ENCODE data around the gene DRAM2.

DRAM2 gene

GRCh38 chr1:111116496-111116895 is 23.4 kb downstream of the DRAM2 start (continued):
- TF ChIP-seq ZNF561 (tag by site-specific recombination; IDR thresholded peaks at IDR 0.05; ENCODE audit: borderline replicate concordance): no peak

GRCh38 chr1:111110197-111110899 is 29.5 kb downstream of the DRAM2 start:
- Histone ChIP-seq H3K27ac (ENCODE audit: extremely low read depth, low read depth, low read length) (no peak overlapping the region), H3K9me3 (ENCODE audit: control insufficient read depth, insufficient read depth, low read depth, low read length) (no peaks in the 10 kb centered on the region), H3K36me3 (ENCODE audit: control insufficient read depth in 2 of 2, insufficient read depth in 1 of 2, low read length in 2 of 2) (peaks cover 3 to 6% of the 10 kb centered on the region in 2 experiments), H3K4me3 (ENCODE audit: low read depth, low read length) (no peak overlapping the region), H3K4me1 (ENCODE audit: control insufficient read depth, insufficient read depth, low read length) (no peaks in the 10 kb centered on the region)
- POLR2A ChIA-PET: no interaction called here
- CTCF ChIA-PET: no interaction called here
- TF ChIP-seq ZNF174 (tag by site-specific recombination; IDR thresholded peaks at IDR 0.05) (no peak), ZNF610 (tag by site-specific recombination; IDR thresholded peaks at IDR 0.05; ENCODE audit: borderline replicate concordance) (no peak), ZNF239 (tag by site-specific recombination; IDR thresholded peaks at IDR 0.05) (no peak), RBAK (tag by site-specific recombination; IDR thresholded peaks at IDR 0.05) (no peak), ZNF19 (tag by site-specific recombination; IDR thresholded peaks at IDR 0.05; ENCODE audit: low read depth) (no peak)

- ChIA-PET POLR2A (no interaction called here), CTCF (no interaction called here)
- no peak overlapping the region for H3K4me3 ChIP-seq (ENCODE audit: low read depth, low read length)
- no peaks in the 10 kb centered on the region for H3K9me3 ChIP-seq (ENCODE audit: control insufficient read depth, insufficient read depth, low read depth, low read length)
- H3K36me3 ChIP-seq (ENCODE audit: control insufficient read depth in 2 of 2, insufficient read depth in 1 of 2, low read length in 2 of 2): no peaks in the 10 kb centered on the region
- no peak overlapping the region for H3K27ac ChIP-seq (ENCODE audit: extremely low read depth, low read depth, low read length)
- TF ChIP-seq TCF7L2 (IDR thresholded peaks at IDR 0.05; ENCODE audit: borderline replicate concordance, low read depth, low read length) (no peak), ZNF792 (tag by site-specific recombination; IDR thresholded peaks at IDR 0.05) (no peak), ZNF488 (tag by site-specific recombination; IDR thresholded peaks at IDR 0.05) (no peak), ZNF449 (tag by site-specific recombination; IDR thresholded peaks at IDR 0.05) (no peak), ZNF398 (tag by site-specific recombination; IDR thresholded peaks at IDR 0.05) (no peak), ZNF404 (tag by site-specific recombination; IDR thresholded peaks at IDR 0.05) (no peak), ZNF175 (tag by site-specific recombination; IDR thresholded peaks at IDR 0.05) (no peak), ZNF140 (tag by site-specific recombination; IDR thresholded peaks at IDR 0.05) (no peak), ZNF514 (tag by site-specific recombination; IDR thresholded peaks at IDR 0.05) (no peak), PRDM10 (tag by site-specific recombination; IDR thresholded peaks at IDR 0.05) (no peak), SP3 (tag by site-specific recombination; IDR thresholded peaks at IDR 0.05) (no peak), HIC1 (tag by site-specific recombination; IDR thresholded peaks at IDR 0.05) (no peak), ZNF530 (tag by site-specific recombination; IDR thresholded peaks at IDR 0.05; ENCODE audit: low read depth) (no peak), ZNF394 (tag by site-specific recombination; IDR thresholded peaks at IDR 0.05; ENCODE audit: borderline replicate concordance) (no peak), ZNF311 (tag by site-specific recombination; IDR thresholded peaks at IDR 0.05; ENCODE audit: borderline replicate concordance) (no peak)
- H3K4me1 ChIP-seq (ENCODE audit: control insufficient read depth, insufficient read depth, low read length): no peaks in the 10 kb centered on the region
These were observed 34.9 kb downstream of the DRAM2 start for GRCh38 chr1:111104981-111105380.

Data from HEK293 (cell line).